PFSK-1 (cell line): ENCODE measurements around the gene TRUB2.

Experiments used
- POLR2AphosphoS5 ChIP-seq: IDR thresholded peaks from 2 replicates; pipeline ENCODE4 v1.6.1; 2012; ENCODE audit warnings: low read depth, mild to moderate bottlenecking, control low read depth, low read length, moderate library complexity
- SIN3A ChIP-seq: IDR thresholded peaks from 2 replicates; pipeline ENCODE4 v1.6.1; 2012; ENCODE audit warnings: mild to moderate bottlenecking, low read length, moderate library complexity, borderline replicate concordance; ENCODE audit not compliant: insufficient read depth
- TAF1 ChIP-seq: IDR thresholded peaks from 2 replicates; pipeline ENCODE4 v1.6.1; 2012; ENCODE audit warnings: low read length, control low read depth, borderline replicate concordance; ENCODE audit not compliant: insufficient read depth
- TF ChIP-seq, protein P1 (sequence below), 2 experiments: IDR thresholded peaks; 2 replicates each; pipeline versions ENCODE4 v1.6.1 to v1.8.0; 2011 to 2012; ENCODE audit warnings: low read depth in 2 of 2, low read length in 2 of 2, control low read depth in 1 of 2, inconsistent platforms in 1 of 2, mild to moderate bottlenecking in 1 of 2, moderate library complexity in 1 of 2; ENCODE audit not compliant: insufficient read depth in 1 of 2

DNA sequence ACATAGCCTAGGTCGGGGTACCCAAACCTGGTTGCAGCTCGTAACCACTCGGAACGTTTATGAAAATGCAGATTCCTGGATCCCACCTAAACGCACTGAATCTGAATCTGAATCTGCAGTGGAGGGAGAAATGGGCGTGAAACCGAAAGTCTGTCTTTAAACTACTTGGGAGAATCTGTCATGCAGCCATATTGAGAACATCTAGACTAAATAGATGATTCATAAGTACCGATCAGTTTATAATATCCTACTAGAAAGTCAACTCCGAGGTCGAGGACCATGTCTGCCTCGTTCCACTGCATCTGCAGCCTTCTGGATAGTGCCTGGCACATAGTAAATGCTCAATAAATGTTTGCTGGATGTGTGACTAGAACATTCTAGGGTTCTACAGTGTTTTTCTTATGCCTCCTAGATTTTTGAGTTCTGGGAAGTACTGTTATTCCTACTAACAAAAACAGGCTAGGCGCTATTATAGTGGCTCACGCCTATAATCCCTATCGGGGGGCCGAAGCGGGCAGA lies 1.0 kb upstream of the TRUB2 start:
- TF ChIP-seq TAF1 (no peak), POLR2AphosphoS5 (no peak), SIN3A (no peak)
- TF ChIP-seq, protein P1, sequence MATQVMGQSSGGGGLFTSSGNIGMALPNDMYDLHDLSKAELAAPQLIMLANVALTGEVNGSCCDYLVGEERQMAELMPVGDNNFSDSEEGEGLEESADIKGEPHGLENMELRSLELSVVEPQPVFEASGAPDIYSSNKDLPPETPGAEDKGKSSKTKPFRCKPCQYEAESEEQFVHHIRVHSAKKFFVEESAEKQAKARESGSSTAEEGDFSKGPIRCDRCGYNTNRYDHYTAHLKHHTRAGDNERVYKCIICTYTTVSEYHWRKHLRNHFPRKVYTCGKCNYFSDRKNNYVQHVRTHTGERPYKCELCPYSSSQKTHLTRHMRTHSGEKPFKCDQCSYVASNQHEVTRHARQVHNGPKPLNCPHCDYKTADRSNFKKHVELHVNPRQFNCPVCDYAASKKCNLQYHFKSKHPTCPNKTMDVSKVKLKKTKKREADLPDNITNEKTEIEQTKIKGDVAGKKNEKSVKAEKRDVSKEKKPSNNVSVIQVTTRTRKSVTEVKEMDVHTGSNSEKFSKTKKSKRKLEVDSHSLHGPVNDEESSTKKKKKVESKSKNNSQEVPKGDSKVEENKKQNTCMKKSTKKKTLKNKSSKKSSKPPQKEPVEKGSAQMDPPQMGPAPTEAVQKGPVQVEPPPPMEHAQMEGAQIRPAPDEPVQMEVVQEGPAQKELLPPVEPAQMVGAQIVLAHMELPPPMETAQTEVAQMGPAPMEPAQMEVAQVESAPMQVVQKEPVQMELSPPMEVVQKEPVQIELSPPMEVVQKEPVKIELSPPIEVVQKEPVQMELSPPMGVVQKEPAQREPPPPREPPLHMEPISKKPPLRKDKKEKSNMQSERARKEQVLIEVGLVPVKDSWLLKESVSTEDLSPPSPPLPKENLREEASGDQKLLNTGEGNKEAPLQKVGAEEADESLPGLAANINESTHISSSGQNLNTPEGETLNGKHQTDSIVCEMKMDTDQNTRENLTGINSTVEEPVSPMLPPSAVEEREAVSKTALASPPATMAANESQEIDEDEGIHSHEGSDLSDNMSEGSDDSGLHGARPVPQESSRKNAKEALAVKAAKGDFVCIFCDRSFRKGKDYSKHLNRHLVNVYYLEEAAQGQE (IDR thresholded peaks at IDR 0.05; ENCODE audit: insufficient read depth in 1 of 2, low read depth in 2 of 2, low read length in 2 of 2) = no peak
